ENCODE measurements around the gene APOB. TPM values are rescaled to one million over a fixed set of nuclear protein-coding genes. Genes with fewer than 3 reads are reported as not detected.

Gene APOB
- total RNA-seq, 1 experiment from 2014 or later: 1.5 TPM

DNA sequence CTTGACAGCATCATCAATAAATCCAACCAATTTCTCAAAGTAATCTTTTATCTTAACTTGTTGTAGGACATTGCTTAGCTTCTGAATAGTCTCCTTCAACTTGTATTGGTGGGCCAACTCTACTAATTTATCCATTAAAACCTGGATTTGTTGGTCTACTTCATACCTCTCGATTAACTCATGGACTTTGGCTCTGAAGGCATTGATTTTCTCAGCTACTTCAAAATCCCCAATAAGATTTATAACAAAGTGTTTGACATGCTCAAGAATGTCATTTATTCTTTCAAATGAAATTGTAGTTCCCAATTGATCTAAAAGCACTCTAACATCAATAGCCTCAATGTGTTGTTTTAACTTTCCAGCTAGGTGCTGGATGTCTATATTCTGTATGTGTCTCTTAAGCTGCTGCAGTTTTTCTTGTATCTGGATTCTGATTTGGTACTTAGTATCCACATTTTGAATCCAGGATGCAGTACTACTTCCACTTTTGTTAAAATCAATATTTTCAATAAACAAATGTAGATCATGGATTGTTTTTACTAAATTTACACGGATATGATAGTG lies 34.1 kb downstream of the APOB start:
- H3K4me1 Mint-ChIP-seq: no peaks in the 10 kb centered on the region
- DNase-seq (ENCODE audit: low spot score) (no peak), ATAC-seq (no peak)
- CTCF ChIA-PET: no interaction called here
- no peak overlapping the region for H3K4me3 Mint-ChIP-seq
- TF ChIP-seq ETV6 (CRISPR knock-in tag; IDR thresholded peaks at IDR 0.05): no peak
- no peak for TF ChIP-seq TCF7 (CRISPR knock-in tag; IDR thresholded peaks at IDR 0.05; ENCODE audit: low read depth)
- TF ChIP-seq JAZF1 (CRISPR knock-in tag; IDR thresholded peaks at IDR 0.05): no peak
- TF ChIP-seq ZNF396 (CRISPR knock-in tag; IDR thresholded peaks at IDR 0.05; ENCODE audit: borderline replicate concordance): no peak
- TF ChIP-seq ZNF138 (CRISPR knock-in tag; conservative IDR thresholded peaks at IDR 0.05): no peak
- no peak for TF ChIP-seq OVOL2 (CRISPR knock-in tag; IDR thresholded peaks at IDR 0.05; ENCODE audit: borderline replicate concordance)
- no peak for TF ChIP-seq ZNF423 (CRISPR knock-in tag; IDR thresholded peaks at IDR 0.05)
- no peak for TF ChIP-seq GABPB1 (CRISPR knock-in tag; IDR thresholded peaks at IDR 0.05)
- TF ChIP-seq ZNF317 (CRISPR knock-in tag; IDR thresholded peaks at IDR 0.05; ENCODE audit: borderline replicate concordance, low read depth): no peak
- no peak for TF ChIP-seq NR1H2 (CRISPR knock-in tag; IDR thresholded peaks at IDR 0.05)
- TF ChIP-seq, protein P1, sequence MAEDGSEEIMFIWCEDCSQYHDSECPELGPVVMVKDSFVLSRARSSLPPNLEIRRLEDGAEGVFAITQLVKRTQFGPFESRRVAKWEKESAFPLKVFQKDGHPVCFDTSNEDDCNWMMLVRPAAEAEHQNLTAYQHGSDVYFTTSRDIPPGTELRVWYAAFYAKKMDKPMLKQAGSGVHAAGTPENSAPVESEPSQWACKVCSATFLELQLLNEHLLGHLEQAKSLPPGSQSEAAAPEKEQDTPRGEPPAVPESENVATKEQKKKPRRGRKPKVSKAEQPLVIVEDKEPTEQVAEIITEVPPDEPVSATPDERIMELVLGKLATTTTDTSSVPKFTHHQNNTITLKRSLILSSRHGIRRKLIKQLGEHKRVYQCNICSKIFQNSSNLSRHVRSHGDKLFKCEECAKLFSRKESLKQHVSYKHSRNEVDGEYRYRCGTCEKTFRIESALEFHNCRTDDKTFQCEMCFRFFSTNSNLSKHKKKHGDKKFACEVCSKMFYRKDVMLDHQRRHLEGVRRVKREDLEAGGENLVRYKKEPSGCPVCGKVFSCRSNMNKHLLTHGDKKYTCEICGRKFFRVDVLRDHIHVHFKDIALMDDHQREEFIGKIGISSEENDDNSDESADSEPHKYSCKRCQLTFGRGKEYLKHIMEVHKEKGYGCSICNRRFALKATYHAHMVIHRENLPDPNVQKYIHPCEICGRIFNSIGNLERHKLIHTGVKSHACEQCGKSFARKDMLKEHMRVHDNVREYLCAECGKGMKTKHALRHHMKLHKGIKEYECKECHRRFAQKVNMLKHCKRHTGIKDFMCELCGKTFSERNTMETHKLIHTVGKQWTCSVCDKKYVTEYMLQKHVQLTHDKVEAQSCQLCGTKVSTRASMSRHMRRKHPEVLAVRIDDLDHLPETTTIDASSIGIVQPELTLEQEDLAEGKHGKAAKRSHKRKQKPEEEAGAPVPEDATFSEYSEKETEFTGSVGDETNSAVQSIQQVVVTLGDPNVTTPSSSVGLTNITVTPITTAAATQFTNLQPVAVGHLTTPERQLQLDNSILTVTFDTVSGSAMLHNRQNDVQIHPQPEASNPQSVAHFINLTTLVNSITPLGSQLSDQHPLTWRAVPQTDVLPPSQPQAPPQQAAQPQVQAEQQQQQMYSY (CRISPR knock-in tag; IDR thresholded peaks at IDR 0.05): no peak
- TF ChIP-seq, protein P2, sequence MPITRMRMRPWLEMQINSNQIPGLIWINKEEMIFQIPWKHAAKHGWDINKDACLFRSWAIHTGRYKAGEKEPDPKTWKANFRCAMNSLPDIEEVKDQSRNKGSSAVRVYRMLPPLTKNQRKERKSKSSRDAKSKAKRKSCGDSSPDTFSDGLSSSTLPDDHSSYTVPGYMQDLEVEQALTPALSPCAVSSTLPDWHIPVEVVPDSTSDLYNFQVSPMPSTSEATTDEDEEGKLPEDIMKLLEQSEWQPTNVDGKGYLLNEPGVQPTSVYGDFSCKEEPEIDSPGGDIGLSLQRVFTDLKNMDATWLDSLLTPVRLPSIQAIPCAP (CRISPR knock-in tag; IDR thresholded peaks at IDR 0.05): no peak
- no peak for TF ChIP-seq ATF1 (CRISPR knock-in tag; IDR thresholded peaks at IDR 0.05)
- no peak for TF ChIP-seq ZNF416 (CRISPR knock-in tag; IDR thresholded peaks at IDR 0.05)
- TF ChIP-seq SMAD3 (CRISPR knock-in tag; IDR thresholded peaks at IDR 0.05; ENCODE audit: borderline replicate concordance): no peak
- TF ChIP-seq, protein P3, sequence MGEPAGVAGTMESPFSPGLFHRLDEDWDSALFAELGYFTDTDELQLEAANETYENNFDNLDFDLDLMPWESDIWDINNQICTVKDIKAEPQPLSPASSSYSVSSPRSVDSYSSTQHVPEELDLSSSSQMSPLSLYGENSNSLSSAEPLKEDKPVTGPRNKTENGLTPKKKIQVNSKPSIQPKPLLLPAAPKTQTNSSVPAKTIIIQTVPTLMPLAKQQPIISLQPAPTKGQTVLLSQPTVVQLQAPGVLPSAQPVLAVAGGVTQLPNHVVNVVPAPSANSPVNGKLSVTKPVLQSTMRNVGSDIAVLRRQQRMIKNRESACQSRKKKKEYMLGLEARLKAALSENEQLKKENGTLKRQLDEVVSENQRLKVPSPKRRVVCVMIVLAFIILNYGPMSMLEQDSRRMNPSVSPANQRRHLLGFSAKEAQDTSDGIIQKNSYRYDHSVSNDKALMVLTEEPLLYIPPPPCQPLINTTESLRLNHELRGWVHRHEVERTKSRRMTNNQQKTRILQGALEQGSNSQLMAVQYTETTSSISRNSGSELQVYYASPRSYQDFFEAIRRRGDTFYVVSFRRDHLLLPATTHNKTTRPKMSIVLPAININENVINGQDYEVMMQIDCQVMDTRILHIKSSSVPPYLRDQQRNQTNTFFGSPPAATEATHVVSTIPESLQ (CRISPR knock-in tag; IDR thresholded peaks at IDR 0.05): no peak
- TF ChIP-seq, protein P4, sequence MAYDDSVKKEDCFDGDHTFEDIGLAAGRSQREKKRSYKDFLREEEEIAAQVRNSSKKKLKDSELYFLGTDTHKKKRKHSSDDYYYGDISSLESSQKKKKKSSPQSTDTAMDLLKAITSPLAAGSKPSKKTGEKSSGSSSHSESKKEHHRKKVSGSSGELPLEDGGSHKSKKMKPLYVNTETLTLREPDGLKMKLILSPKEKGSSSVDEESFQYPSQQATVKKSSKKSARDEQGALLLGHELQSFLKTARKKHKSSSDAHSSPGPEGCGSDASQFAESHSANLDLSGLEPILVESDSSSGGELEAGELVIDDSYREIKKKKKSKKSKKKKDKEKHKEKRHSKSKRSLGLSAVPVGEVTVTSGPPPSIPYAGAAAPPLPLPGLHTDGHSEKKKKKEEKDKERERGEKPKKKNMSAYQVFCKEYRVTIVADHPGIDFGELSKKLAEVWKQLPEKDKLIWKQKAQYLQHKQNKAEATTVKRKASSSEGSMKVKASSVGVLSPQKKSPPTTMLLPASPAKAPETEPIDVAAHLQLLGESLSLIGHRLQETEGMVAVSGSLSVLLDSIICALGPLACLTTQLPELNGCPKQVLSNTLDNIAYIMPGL (CRISPR knock-in tag; IDR thresholded peaks at IDR 0.05): no peak
- no peak for TF ChIP-seq GRHL2 (CRISPR knock-in tag; IDR thresholded peaks at IDR 0.05; ENCODE audit: insufficient replicate concordance, severe bottlenecking)
- H3K36me3 Mint-ChIP-seq: no peaks in the 10 kb centered on the region
- H3K27ac Mint-ChIP-seq: no peak overlapping the region
- POLR2A ChIA-PET: no interaction called here
- H3K9me3 Mint-ChIP-seq: peaks cover 18% of the 10 kb centered on the region
- H3K27me3 Mint-ChIP-seq (ENCODE audit: low read depth): peaks cover 8% of the 10 kb centered on the region
